ENCODE data around the gene SLC2A1.
A peak's percentile ranks its signal among the peaks of the same experiment; 100 is the strongest.

The SLC2A1 gene

GRCh38 chr1:42940851-42941639, 17.6 kb downstream of the SLC2A1 start:
- in situ Hi-C loops (cut with HindIII; ENCODE audit: low pct_unique_long_range_greater_than_20kb, low sequenced_read_pairs), result no loop called here
- no peak for DNase-seq (ENCODE audit: low read depth in 1 of 2, low spot score in 1 of 2)
- no peak for TF ChIP-seq JUND (IDR thresholded peaks at IDR 0.05; ENCODE audit: low read depth)

GRCh38 chr1:42938645-42939615, 19.7 kb downstream of the SLC2A1 start:
- in situ Hi-C loops (cut with HindIII; ENCODE audit: low pct_unique_long_range_greater_than_20kb, low sequenced_read_pairs), result no loop called here
- no peak for DNase-seq (ENCODE audit: low read depth in 1 of 2, low spot score in 1 of 2)
- no peak for TF ChIP-seq JUND (IDR thresholded peaks at IDR 0.05; ENCODE audit: low read depth)

- in situ Hi-C loops (cut with HindIII; ENCODE audit: low pct_unique_long_range_greater_than_20kb, low sequenced_read_pairs), result no loop called here
- DNase-seq (ENCODE audit: low read depth in 1 of 2, low spot score in 1 of 2), result peak in 1 of 2 experiments; percentile 64
- no peak for TF ChIP-seq JUND (IDR thresholded peaks at IDR 0.05; ENCODE audit: low read depth)
Measured at GRCh38 chr1:42937836-42938644, 20.6 kb downstream of the SLC2A1 start.

- in situ Hi-C loops (cut with HindIII; ENCODE audit: low pct_unique_long_range_greater_than_20kb, low sequenced_read_pairs), result no loop called here
- TF ChIP-seq JUND (IDR thresholded peaks at IDR 0.05; ENCODE audit: low read depth), result no peak
- DNase-seq (ENCODE audit: low read depth in 1 of 2, low spot score in 1 of 2), result no peak
Measured at GRCh38 chr1:42937141-42937696, 21.4 kb downstream of the SLC2A1 start.

GRCh38 chr1:42936309-42937078, 22.2 kb downstream of the SLC2A1 start:
- TF ChIP-seq JUND (IDR thresholded peaks at IDR 0.05; ENCODE audit: low read depth), result no peak
- in situ Hi-C loops (cut with HindIII; ENCODE audit: low pct_unique_long_range_greater_than_20kb, low sequenced_read_pairs), result no loop called here
- DNase-seq (ENCODE audit: low read depth in 1 of 2, low spot score in 1 of 2), result no peak

- TF ChIP-seq JUND (IDR thresholded peaks at IDR 0.05; ENCODE audit: low read depth), result no peak
- no peak for DNase-seq (ENCODE audit: low read depth in 1 of 2, low spot score in 1 of 2)
- in situ Hi-C loops (cut with HindIII; ENCODE audit: low pct_unique_long_range_greater_than_20kb, low sequenced_read_pairs), result no loop called here
Measured at GRCh38 chr1:42935971-42936308, 22.7 kb downstream of the SLC2A1 start.

- in situ Hi-C loops (cut with HindIII; ENCODE audit: low pct_unique_long_range_greater_than_20kb, low sequenced_read_pairs), result no loop called here
- no peak for DNase-seq (ENCODE audit: low read depth in 1 of 2, low spot score in 1 of 2)
- TF ChIP-seq JUND (IDR thresholded peaks at IDR 0.05; ENCODE audit: low read depth), result no peak
Measured at GRCh38 chr1:42935313-42935895, 23.3 kb downstream of the SLC2A1 start.

GRCh38 chr1:42934541-42935312, 23.9 kb downstream of the SLC2A1 start:
- no peak for TF ChIP-seq JUND (IDR thresholded peaks at IDR 0.05; ENCODE audit: low read depth)
- in situ Hi-C loops (cut with HindIII; ENCODE audit: low pct_unique_long_range_greater_than_20kb, low sequenced_read_pairs), result no loop called here

GRCh38 chr1:42933610-42934491, 24.8 kb downstream of the SLC2A1 start:
- no peak for TF ChIP-seq JUND (IDR thresholded peaks at IDR 0.05; ENCODE audit: low read depth)
- in situ Hi-C loops (cut with HindIII; ENCODE audit: low pct_unique_long_range_greater_than_20kb, low sequenced_read_pairs), result no loop called here
- no peak for DNase-seq (ENCODE audit: low read depth in 1 of 2, low spot score in 1 of 2)

More at GRCh38 chr1:42934541-42935312, 23.9 kb downstream of the SLC2A1 start:
- no peak for DNase-seq (ENCODE audit: low read depth in 1 of 2, low spot score in 1 of 2)

All from T47D (cell line).